Measurements from ENCODE around the gene DNAJC9.
"Not testable (repeated sequence)": the region's sequence is repeated elsewhere in the genome, so short reads cannot be mapped to it uniquely, and the experiment has no call there.

DNAJC9 gene

DNA sequence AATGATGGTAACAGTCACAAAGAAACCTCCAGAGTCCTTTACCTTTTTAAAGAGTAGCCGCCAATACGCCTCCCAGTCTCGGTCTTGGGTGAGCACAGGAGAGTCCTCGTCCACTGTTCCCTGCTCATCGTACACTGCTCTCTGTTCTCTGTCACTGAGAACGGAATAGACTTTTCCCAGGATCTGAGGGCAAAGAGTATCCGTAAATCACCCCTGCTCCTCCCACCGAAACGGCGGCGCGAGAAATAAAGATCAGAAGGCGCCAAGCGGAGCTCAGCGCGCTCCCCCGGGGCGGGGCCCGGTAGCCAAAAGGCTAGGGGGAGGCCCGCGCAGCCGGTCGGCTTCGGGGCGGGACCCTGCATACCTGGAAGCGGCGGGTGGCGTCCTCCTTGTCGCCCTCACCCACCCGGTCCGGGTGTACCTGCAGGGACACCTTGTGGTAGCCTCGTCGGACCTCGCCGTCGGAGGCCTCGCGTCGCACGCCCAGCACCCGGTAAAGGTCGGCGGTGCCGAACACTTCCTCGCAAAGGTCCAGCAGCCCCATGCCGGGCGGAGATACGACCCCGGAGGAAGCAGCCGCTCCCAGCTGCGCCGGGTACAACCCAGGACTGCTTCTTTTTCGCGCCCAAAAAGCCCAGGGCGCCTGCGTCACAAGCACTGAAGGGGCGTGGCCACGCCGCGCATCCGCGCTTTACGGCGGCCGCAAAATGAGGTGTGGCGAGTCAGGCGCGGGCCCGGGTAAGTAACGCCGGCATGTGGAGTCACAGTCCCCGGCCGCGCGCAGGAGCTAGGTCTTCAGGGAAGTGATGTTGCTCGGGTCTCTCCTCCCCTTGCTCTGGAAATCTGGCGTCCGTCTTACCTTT, at the start of gene DNAJC9:
Gene DNAJC9, minus strand, starts transcription at position 610 of the 863 bp plus-strand sequence. Its CDS starts 66 bp downstream, at position 544.
- DNase-seq = peak; percentile 94

GRCh38 chr10:73293461-73293860, 46.4 kb upstream of the DNAJC9 start:
- DNase-seq = no peak

DNA sequence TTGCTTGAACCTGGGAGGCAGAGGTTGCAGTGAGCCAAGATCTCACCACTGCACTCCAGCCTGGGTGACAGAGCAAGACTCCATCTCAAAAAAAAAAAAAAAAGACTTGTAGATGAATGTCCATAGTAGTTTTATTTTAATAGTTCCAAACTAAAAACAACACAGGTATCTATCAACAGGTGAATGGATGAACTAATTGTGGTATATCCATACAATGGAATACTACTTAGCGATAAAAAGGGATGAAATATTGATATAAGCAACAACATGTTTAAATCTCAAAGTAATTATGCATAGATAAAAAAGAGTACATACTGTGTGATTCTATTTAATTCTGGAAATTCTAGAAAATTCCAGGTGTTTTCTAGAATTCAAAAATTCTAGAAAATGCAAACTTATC, 42.9 kb upstream of the DNAJC9 start:
- DNase-seq = no peak

DNA sequence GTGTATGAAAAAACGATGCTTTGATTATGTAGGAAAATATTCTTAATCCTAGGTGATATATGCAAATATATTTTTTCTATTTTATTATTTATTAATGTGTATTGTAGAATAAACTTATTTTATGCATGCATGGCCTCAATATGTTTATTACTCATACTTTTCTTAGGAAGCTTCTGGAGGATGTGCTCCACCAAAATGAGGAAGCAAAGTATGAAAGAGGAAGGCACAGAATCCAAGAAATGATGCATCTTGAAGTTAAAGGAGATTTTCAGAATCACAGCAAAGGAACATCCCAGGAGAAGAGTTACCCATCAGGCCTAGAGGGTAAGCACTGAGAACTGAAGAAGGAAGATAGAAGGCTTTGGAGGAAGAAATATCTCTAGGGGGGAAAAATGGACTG, 40.4 kb upstream of the DNAJC9 start:
- no peak for DNase-seq

DNA sequence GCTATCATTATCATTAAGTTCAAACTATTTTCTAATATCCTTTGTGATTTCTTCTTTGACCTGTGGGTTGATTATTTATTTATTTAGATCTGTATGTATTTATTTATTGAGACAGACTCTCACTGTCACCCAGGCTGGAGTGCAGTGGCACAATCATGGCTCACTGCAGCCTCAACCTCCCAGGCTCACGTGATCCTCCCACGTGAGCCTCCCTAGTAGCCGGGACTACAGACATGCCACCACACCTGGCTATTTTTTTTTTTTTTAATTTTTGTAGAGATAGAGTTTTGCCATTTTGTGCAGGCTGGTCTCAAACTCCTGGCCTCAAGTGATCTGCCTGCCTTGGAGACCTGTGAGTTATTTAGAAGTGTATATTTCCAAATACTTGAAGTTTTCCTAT, 34.0 kb upstream of the DNAJC9 start:
- no peak for DNase-seq

DNA sequence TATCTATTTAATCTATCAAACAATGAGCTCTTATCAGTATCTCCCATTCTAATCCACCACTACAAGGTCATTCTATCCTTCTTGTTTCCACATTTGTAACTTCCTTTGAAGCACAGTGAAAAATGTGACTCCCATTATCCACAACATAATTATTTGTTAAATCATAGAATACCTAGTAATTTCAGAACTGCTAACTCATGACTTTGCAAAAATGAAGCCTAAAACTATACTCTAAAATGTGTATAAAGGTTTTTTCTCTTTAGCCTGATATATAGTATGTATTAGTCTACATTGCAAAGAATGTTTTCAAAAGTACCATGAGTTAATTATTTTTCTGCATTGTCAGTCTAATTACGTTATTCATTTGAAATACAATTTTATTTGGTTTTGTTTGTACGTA, 17.4 kb upstream of the DNAJC9 start:
- DNase-seq = no peak

- peak; percentile 70 for DNase-seq
Measured at GRCh38 chr10:73263693-73264347, 16.8 kb upstream of the DNAJC9 start.

DNA sequence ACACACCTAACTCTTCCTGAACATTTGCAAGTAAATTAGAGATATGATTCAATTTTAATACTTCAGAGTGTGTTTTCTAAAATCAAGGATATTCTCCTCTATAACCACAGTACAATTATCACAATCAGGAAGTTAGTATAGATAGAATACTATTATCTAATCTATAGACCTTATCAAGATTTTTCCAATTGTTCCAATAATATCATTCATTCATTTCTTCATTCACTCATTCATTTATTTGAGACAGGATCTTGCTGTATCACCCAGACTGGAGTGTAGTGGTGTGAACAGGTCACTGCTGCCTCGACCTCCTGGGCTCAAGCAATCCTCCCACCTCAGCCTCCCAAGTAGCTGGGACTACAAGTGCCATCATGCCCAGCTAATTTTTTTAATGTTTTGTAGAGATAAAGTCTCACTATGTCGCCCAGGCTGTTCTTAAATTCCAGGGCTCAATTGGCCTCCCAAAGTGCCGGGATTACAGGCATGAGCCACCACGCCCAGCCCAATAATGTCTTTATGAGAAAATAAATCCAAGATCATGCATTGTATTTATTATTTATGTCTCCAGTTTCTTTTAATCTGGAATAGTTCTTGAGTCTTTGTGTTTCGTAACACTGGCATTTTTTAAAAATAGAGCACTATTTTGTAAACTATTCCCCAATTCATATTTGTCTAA, 16.0 kb upstream of the DNAJC9 start:
- DNase-seq = no peak

- DNase-seq = peak; percentile 91
Measured at GRCh38 chr10:73262105-73262730, 15.2 kb upstream of the DNAJC9 start.

DNA sequence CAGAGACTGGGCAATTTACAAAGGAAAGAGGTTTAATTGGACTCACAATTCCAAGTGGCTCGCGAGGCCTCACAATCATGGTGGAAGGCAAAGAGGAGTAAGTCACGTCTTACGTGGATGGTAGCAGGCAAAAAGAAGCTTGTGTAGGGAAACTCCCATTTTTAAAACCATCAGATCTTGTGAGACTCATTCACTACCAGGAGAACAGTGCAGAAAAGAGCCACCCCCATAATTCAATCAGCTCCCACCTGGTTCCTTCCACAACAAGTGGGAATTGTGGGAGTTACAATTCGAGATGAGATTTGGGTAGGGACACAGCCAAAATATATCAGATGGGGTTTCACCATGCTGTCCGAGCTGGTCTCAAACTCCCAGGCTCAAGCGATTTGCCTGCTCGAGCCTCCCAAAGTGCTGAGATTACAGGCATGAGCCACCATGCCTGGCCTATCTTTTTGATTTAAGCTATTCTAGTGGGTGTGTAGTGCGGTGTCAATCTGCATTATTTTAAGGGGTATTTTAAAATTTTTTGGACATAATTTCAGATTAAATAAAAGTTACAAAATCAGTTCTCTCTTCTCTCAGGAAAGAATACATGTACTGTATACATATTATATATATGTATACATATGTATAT, 14.4 kb upstream of the DNAJC9 start:
- no peak for DNase-seq

DNA sequence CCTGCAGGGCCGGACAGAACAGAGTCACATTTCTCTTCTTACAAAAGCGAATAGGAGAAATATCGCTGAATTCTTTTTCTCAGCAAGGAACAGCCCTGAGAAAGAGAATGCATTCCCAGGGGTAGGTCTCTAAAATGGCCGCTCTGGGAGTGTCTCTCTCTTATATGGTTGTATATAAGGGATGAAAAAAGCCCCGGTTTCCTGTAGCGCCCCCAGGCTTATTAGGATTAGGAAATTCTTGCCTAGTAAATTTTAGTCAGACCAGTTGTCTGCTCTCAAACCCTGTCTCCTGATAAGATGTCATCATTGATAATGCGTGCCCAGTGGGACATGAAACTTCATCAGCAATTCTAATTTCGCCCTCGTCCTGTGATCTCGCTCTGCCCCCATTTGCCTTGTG, 11.6 kb upstream of the DNAJC9 start:
- DNase-seq = not testable (repeated sequence)

DNA sequence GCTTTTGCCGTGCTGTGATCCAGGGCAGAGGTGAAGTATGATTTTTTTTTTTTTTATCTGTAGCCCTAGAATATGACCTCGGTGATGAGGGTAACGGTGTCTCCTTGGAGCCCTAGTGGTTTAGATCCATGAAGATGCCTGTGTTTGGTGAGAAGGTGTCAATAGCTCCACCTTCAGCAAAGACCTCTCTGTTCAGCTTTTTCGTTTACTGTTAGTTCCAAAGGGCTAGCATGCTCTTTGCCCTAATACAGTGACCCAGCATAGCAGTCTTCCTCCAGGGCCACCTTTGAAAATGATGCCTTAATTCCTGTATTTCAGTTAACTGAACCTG, 6.1 kb upstream of the DNAJC9 start:
- no peak for DNase-seq

DNA sequence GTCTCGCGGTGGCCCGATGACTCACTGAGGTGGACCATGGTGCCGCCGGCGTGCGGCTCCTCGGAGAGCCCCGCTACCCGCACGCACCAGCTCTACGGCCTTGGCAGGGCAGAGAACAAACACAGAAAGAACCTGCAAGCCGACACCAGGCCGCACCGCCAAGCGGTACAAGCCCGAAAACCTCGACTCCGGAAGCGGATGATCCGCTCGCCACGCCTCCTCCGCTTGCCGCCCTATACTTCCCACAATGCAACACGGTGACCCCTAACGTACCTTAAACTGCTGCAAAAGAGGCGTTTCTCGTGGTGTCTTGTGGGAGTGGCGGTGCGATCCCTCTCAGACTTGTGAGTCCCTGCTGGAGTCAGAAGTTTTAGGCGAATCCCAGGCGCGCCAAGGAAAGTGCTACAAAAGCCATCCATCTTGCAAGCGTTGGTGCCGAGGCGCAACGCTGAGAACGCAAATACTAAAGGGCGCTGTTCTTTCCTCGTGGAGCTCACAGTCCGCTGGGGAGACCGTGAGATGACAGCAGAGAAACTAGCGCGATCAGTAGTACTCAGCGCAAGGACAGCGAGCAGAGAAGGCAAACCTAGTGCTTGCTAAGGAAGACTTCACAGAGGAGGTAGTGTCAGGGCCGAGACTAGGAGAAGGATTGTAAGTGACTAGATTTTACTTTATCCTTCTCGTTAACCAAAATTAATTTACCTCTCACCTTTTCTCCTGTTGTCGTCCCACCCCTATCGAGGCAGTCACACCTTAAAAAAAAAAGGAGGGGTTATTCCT, 5.6 kb upstream of the DNAJC9 start, which contains the start of gene MRPS16:
Gene MRPS16, minus strand, starts transcription at position 200 of the 780 bp plus-strand sequence. Its CDS starts 162 bp downstream, at position 38.
- DNase-seq = peak; percentile 98

DNA sequence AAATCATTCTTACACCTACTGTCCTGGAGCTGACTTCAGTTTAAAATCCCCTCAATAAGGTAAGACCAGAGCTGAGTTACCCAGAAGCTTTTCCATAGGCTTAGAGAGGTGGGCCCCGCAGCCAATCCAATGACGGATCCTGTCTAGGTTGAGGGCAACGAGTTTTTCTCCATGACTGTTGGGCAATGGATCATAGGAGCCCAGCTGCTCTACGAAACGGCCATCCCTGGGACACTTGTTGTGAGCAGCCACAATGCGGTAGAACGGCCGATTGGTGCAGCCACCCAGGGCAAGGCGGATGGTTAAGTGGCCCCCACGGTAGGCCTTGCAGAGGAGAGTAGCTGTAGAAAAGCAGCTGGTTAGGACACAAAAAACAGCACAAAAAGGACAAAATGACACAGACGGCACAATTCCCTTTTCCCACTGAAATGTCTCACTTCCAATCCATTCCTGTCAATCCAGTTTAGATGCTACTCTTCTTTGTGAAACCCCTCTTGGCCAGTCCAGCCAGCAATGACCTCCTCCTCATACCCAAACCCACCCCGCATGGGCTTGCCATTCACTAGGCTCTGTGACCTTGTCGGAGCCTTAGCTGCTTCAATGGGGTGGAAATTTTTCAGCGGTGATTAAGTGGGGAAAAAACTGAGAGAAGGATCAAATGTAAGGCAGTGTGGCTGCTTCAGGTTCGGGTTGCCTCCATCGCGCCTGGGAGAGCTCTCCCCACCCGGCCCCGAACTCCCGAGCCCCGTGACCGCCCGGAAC, 4.8 kb upstream of the DNAJC9 start:
- peak; percentile 14 for DNase-seq

DNA sequence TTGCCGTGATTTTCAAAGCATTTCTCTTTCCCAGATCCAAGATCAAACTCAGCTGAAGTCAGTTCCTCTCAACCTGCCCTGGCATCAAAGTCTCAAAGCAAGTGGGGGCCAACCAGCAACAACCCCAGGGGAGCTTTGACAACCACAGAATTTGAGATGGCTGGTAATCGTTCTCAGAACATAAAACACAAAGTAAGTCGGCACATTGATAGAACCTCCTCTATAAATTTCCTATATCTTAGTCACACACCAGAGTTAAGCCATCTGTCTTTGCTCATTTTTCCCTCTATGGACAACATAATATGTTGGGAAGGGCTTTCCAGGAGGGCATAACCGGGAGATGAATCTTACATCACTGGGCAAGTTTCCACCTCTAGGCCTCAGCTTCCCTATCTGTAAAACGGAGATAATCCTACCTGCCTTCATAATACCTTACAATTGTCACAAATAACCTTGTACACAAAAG, 1.2 kb upstream of the DNAJC9 start:
- peak; percentile 8 for DNase-seq

- no peak for DNase-seq
Measured at GRCh38 chr10:73247509-73248258, 629 bp upstream of the DNAJC9 start.

DNA sequence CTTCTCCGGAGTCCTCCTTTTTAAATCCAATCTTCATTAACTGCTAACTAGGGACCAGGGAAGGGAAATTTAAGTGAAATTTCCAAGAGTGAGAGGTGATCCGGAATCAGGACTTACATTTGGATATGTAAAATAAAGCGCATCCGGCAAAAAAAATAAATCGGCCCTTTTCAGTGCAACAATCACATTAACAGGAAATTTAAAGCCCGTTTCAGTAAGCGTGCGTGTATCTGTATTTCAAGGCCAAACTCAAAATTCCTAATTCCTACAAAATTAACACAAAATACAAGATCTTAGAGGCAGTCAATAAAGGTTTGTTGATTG, 771 bp downstream of the DNAJC9 start:
- DNase-seq = peak; percentile 9

- no peak for DNase-seq
Measured at GRCh38 chr10:73244866-73245477, 2.1 kb downstream of the DNAJC9 start.

DNA sequence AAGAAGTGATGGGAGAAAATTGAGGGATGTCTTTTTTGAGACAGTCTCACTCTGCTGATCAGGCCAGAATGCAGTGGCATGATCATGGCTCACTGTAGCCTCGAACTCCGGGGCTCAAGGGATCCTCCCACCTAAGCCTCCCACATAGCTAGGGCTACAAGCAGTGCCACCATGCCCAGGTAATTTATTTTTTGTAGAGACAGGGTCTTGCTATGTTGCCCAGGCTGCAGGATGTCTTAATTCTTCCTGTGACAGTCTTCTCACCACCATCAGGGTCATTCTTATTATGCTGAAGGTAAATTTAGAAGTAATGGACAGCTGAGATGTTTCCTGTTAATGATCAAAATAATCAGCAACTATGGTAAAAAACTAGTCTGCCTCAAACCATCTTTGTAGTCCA, 7.1 kb downstream of the DNAJC9 start:
- DNase-seq = no peak

- no peak for DNase-seq
Measured at GRCh38 chr10:73238990-73239566, 8.0 kb downstream of the DNAJC9 start.
